HG03139 (cell line): ENCODE results near the gene ITGB3BP.
"Not testable (repeated sequence)": the region's sequence is repeated elsewhere in the genome, so short reads cannot be mapped to it uniquely, and the experiment has no call there.

Experiments
- ATAC-seq: cut with Tn5 transposase; IDR thresholded peaks from one replicate; pipeline ENCODE4 v1.9.1; 2021; ENCODE audit not compliant: unreplicated experiment

The ITGB3BP gene

DNA sequence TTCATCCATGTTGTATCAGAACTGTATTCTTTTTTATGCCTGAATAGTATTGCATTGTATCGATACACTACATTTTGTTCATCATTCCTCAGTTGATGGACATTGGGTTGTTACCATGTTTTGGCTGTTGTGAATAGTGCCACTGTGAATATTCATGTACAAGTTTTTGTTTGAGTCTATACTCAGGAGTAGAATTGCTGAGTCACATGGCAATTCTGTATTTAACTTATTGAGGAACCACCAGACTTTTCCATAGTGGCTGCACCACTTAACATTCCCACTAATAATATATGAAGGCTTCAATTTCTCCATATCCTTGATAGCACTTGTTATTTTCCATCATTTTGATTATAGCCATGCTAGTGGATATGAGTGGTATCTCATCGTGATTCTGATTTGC, 99.4 kb downstream of the ITGB3BP start:
- no peak for ATAC-seq

DNA sequence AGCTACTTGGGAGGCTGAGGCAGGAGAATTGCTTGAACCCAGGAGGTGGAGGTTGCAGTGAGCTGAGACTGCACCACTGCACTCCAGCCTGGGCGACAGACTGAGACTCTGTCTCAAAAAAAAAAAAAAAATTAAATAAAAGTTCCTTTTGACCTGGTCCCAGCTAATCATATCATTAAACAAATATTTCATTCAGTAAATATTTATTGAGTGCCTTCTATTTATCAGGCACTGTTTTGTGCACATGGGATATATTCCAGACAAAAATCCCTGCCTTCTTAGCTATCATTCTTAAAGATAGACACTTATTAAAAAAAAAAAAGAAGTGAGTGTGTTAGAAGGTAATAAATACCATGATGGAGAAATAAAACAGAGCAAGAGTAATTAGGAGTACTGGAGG, 102.3 kb downstream of the ITGB3BP start:
- ATAC-seq = not testable (repeated sequence)

DNA sequence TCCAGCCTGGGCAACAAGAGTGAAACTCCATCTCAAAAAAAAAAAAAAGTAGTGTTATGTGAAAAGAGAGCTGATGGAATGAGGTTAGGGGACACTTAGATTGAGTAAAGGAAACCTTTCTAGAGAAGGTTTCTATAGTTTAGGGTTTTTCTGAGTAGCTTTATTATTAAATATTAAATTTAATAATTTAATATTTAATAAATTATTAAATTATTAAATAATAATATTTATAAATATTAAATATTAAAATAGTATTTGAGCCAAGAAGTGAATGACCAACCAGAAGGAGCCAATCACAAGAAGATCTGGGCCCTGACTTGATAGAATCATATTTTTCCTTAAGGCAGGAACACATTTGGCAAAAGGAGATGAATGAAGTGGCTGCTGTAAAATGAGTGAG, 104.9 kb downstream of the ITGB3BP start:
- ATAC-seq = no peak

DNA sequence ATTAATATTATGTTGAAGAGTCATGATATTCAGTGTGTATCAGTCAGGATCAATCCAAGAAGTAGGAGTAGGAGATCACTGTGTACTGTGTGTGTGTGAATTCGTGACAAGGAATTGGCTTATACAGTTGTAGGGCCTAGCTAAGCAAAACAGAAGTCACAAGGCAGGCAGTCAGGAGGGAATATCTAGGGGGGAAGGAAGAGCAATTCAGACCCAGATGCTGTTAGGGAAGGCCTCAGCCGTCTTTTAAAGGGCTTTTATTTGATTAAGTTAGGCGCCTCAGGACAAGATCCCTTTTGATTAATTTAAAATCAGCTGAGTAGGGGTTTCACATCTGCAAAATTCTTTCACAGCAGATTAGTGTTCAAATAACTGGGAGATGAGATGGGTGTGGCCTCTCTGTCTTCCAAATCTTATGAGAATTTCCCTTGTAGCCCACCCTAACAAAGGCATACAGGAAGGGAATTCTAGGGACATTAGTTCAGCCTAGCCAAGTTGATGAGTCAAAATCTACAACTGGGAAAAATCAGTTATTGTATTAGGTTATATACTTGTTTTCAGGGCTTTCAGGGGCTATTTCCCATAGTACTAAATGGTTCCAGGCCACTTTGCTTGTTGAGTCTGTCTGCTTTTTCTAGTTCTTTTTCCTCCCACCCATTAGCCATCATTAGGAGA, 108.2 kb downstream of the ITGB3BP start:
- no peak for ATAC-seq

DNA sequence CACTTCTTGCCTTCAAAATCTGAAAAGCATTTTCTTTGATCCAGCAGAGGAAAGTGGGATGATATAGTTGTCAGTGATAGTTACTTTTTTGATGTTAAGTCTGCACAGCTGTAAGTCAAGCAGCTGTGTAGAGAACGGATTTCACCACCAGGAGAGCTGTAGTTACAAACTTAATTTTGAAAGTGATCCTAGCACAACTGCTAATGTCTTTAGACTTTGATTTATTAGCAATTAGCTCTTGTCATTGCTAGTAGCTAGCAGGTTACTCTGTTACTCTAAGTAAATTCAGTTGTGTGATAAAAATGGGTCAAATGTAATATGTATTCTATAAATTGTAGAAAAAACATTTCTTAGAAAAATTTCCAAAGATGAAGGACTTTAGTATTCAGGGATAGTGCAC, 109.6 kb downstream of the ITGB3BP start:
- no peak for ATAC-seq

DNA sequence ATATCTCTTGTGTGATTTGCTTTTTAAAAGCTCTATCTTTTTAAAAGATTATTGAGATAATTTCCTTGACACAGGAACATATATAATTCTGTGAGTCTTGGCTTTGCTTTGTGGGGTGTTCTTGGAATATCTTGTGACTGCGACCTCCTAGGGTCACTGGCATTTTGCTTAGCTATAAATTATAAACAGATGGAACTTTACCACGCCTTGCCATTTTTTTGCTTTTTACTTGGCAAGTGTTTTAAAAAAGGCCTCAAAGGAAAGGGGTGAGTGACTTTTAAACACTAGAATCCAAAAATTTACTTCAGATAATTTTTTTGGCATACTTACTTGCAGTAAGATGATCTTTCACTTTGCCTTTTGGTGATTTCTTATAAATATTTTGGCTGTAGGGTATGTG, 112.0 kb downstream of the ITGB3BP start:
- no peak for ATAC-seq

DNA sequence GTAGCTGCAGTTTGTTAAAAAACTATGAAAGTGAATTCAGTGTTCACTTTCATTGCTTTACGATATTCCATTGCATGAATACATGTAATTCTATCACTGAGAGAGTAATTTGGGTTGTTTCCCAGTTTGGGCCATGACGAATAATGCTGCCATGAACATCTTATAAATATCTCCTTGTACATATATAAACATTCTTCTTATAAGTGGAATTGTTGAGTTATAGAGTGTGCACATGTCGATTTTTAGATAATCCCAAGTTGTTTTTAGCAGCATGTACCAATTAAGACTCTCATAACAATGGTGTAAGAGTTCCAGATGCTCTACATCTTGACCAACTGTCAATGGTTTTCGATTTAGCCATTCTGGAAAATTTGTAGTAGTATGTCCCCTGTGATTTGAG, 114.7 kb downstream of the ITGB3BP start:
- no peak for ATAC-seq

DNA sequence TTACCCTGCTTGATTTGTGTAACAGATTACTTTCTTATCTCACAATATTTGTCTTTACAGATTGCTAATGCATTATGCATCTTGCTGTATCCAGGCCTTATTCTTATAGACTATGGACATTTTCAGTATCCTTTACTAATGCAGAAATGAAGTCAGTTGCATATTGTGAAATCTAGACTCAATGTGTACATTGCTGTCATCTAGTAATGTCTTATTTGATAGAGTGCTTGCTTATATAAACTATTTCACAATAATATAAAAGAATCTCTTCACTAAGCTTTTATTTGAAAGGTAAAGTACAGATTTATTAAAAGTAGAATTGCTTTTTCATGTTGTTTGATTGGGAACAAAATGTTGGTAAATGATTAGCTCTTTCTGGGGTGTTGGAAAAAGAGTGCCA, 116.0 kb downstream of the ITGB3BP start:
- ATAC-seq = no peak

DNA sequence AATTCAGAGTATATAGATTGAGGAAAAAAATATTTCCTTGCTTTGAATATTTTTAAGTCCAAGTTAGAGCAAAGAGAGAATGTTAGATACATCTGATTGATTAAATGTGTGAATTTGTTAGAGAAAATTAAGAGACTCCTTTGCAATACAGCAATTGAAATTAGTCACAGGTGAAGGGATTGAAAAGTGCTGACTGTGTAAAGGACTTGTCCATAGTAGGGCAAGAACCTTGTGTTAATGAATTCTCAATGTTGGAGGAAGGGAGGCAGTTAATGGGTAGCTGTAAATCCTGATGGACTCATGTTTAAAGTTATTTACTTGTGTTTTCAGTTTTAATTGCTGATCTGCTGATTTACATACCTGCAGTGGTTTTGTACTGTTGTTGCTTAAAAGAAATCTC, 117.0 kb downstream of the ITGB3BP start:
- no peak for ATAC-seq

DNA sequence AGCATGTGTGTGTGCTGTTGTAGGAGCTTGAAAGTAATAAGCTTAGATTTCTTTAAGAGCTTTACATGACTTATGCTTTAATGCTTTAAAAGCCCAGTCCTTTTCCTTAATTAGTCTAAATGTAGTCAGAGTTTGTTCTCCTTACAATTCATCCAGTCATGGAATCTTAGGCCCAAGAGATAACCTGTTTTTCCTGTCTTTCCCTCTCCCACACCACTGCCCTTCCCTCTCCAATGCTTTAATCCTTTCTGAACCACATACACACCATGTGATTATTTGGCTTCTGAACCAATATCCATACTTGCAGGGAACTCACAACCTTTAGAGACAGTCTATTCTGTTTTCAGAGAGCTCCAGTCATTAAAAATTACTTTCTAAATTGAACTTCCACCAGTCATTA, 118.0 kb downstream of the ITGB3BP start:
- no peak for ATAC-seq

DNA sequence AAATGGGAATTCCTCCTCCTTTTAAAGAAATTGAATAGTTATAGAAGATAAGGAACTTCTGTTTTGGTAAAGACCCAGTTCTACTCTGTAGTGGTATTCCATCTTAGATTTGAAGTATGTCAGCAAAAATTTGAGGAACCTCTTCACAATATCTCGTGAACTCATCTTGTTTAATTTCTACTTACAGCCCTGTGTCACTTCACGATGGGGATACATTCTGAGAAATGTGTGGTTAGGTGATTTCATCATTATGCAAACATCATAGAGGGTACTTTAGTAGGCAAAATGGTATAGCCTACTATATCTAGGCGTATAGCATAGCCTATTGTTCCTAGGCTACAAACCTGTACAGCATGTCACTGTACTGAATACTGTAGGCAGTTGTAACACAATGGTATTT, 119.6 kb downstream of the ITGB3BP start:
- ATAC-seq = no peak

DNA sequence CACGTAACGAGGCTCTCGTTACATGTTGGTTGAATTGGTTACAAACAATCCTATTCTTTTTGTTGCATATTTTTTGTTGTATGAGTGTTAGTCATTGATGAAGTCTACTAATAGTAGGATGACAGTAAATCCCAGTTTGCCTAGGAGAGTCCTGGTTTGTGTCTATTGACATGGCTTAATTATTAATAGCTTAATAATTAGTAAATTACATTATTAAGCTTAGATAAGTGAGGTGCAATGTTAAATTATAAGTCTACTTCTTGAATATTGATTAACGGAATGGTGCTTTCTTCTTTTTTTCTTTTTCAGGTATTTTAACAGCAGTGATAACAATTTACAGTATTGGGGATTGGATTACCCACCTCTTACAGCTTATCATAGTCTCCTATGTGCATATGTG, 121.1 kb downstream of the ITGB3BP start:
- no peak for ATAC-seq
